ENCODE results near the gene NBL1. TPM values are rescaled to one million over a fixed set of nuclear protein-coding genes. Genes with fewer than 3 reads are reported as not detected.
A peak's percentile ranks its signal among the peaks of the same experiment; 100 is the strongest.

NBL1 gene
- total RNA-seq, 1 donor from 2014 or later: 119 TPM

- ATAC-seq (no peak), DNase-seq (ENCODE audit: low spot score) (no peak)
- intact Hi-C loops (cut with DNase I): loop anchor here (10.0 kb wide), 1 partner anchor 163 kb away; no protein-coding TSS in a partner anchor
Observed at GRCh38 chr1:19658186-19658585, 14.1 kb downstream of the NBL1 start.

- ATAC-seq (no peak), DNase-seq (ENCODE audit: low spot score) (no peak)
- intact Hi-C loops (cut with DNase I): loop anchor here (5.0 kb wide), 1 partner anchor 1271 kb away; no protein-coding TSS in a partner anchor
Observed at GRCh38 chr1:19661721-19662228, 17.7 kb downstream of the NBL1 start.

GRCh38 chr1:19662313-19662712 lies 18.2 kb downstream of the NBL1 start:
- DNase-seq (ENCODE audit: low spot score): no peak
- ATAC-seq: no peak
- intact Hi-C loops (cut with DNase I): loop anchor here (5.0 kb wide), 1 partner anchor 1270 kb away; no protein-coding TSS in a partner anchor

GRCh38 chr1:19664453-19665185 lies 20.5 kb downstream of the NBL1 start, which contains the start of gene HTR6:
TSS of gene HTR6 (plus strand) at chr1:19664875. CDS start at chr1:19665754, 879 bp downstream.
- intact Hi-C loops (cut with DNase I): loop anchor here (5.0 kb wide), 1 partner anchor 1268 kb away; no protein-coding TSS in a partner anchor
- ATAC-seq: no peak

GRCh38 chr1:19665186-19665495 lies 21.0 kb downstream of the NBL1 start:
- no peak for ATAC-seq
- intact Hi-C loops (cut with DNase I): no loop called here
- no peak for DNase-seq (ENCODE audit: low spot score)

More at GRCh38 chr1:19664453-19665185, 20.5 kb downstream of the NBL1 start, which contains the start of gene HTR6:
- DNase-seq (ENCODE audit: low spot score): no peak

GRCh38 chr1:19665496-19666465 lies 21.7 kb downstream of the NBL1 start:
- DNase-seq (ENCODE audit: low spot score) (no peak), ATAC-seq (no peak)
- intact Hi-C loops (cut with DNase I): no loop called here

GRCh38 chr1:19668888-19669287 lies 24.8 kb downstream of the NBL1 start:
- ATAC-seq: no peak
- intact Hi-C loops (cut with DNase I): no loop called here
- DNase-seq (ENCODE audit: low spot score): no peak

GRCh38 chr1:19670787-19671186 lies 26.7 kb downstream of the NBL1 start:
- ATAC-seq: no peak
- no peak for DNase-seq (ENCODE audit: low spot score)
- intact Hi-C loops (cut with DNase I): no loop called here

GRCh38 chr1:19672237-19672636 lies 28.1 kb downstream of the NBL1 start:
- DNase-seq (ENCODE audit: low spot score): no peak
- no peak for ATAC-seq
- intact Hi-C loops (cut with DNase I): no loop called here

GRCh38 chr1:19675797-19676196 lies 31.7 kb downstream of the NBL1 start:
- intact Hi-C loops (cut with DNase I): loop anchor here (1.0 kb wide), 1 partner anchor 27 kb away; no protein-coding TSS in a partner anchor
- DNase-seq (ENCODE audit: low spot score): no peak
- ATAC-seq: no peak

- ATAC-seq: peak; percentile 90
- peak; percentile 77 for DNase-seq (ENCODE audit: low spot score)
- intact Hi-C loops (cut with DNase I): no loop called here
Observed at GRCh38 chr1:19676438-19676922, 32.4 kb downstream of the NBL1 start.

GRCh38 chr1:19678493-19678892 lies 34.4 kb downstream of the NBL1 start:
- no peak for ATAC-seq
- intact Hi-C loops (cut with DNase I): no loop called here
- DNase-seq (ENCODE audit: low spot score): no peak

- intact Hi-C loops (cut with DNase I): no loop called here
- ATAC-seq (no peak), DNase-seq (ENCODE audit: low spot score) (no peak)
Observed at GRCh38 chr1:19678931-19679453, 34.9 kb downstream of the NBL1 start.

GRCh38 chr1:19679691-19680090 lies 35.6 kb downstream of the NBL1 start:
- no peak for ATAC-seq
- intact Hi-C loops (cut with DNase I): no loop called here

GRCh38 chr1:19680644-19681043 lies 36.5 kb downstream of the NBL1 start:
- ATAC-seq (no peak), DNase-seq (ENCODE audit: low spot score) (no peak)
- intact Hi-C loops (cut with DNase I): no loop called here

More at GRCh38 chr1:19679691-19680090, 35.6 kb downstream of the NBL1 start:
- DNase-seq (ENCODE audit: low spot score): no peak

- intact Hi-C loops (cut with DNase I): no loop called here
- DNase-seq (ENCODE audit: low spot score) (no peak), ATAC-seq (no peak)
Observed at GRCh38 chr1:19682257-19682656, 38.1 kb downstream of the NBL1 start.

- ATAC-seq (no peak), DNase-seq (ENCODE audit: low spot score) (no peak)
- intact Hi-C loops (cut with DNase I): no loop called here
Observed at GRCh38 chr1:19682901-19683300, 38.8 kb downstream of the NBL1 start.

- ATAC-seq (no peak), DNase-seq (ENCODE audit: low spot score) (no peak)
- intact Hi-C loops (cut with DNase I): no loop called here
Observed at GRCh38 chr1:19683351-19683750, 39.2 kb downstream of the NBL1 start.

GRCh38 chr1:19684677-19685076 lies 40.6 kb downstream of the NBL1 start:
- DNase-seq (ENCODE audit: low spot score) (no peak), ATAC-seq (no peak)
- intact Hi-C loops (cut with DNase I): no loop called here

All from sciatic nerve (tissue), 2 donors.